SKM-1 treated with dmso at 0.1 percent for 144 hours (cell line): Measurements from ENCODE around the gene STXBP6.
"Not testable (repeated sequence)": the region's sequence is repeated elsewhere in the genome, so short reads cannot be mapped to it uniquely, and the experiment has no call there.

Experiments
- DNase-seq: peaks from one replicate; lab custom pipeline; 2025; ENCODE audit not compliant: unreplicated experiment; lab: John Stamatoyannopoulos, UW

The STXBP6 gene

GRCh38 chr14:24838945-24839616, 210.9 kb downstream of the STXBP6 start:
- no peak for DNase-seq

- no peak for DNase-seq
Measured at GRCh38 chr14:24837280-24838046, 212.5 kb downstream of the STXBP6 start.

GRCh38 chr14:24836324-24836723, 213.6 kb downstream of the STXBP6 start:
- DNase-seq, result not testable (repeated sequence)

- DNase-seq, result no peak
Measured at GRCh38 chr14:24834956-24835355, 215.0 kb downstream of the STXBP6 start.

- DNase-seq, result no peak
Measured at GRCh38 chr14:24833385-24833784, 216.6 kb downstream of the STXBP6 start.

- no peak for DNase-seq
Measured at GRCh38 chr14:24831677-24832076, 218.3 kb downstream of the STXBP6 start.

- DNase-seq, result no peak
Measured at GRCh38 chr14:24829862-24830261, 220.1 kb downstream of the STXBP6 start.

GRCh38 chr14:24828486-24828885, 221.5 kb downstream of the STXBP6 start:
- no peak for DNase-seq

- no peak for DNase-seq
Measured at GRCh38 chr14:24826390-24826789, 223.6 kb downstream of the STXBP6 start.

- no peak for DNase-seq
Measured at GRCh38 chr14:24820616-24821015, 229.3 kb downstream of the STXBP6 start.

GRCh38 chr14:24818823-24819341, 231.1 kb downstream of the STXBP6 start:
- DNase-seq, result no peak

- no peak for DNase-seq
Measured at GRCh38 chr14:24818058-24818822, 231.7 kb downstream of the STXBP6 start.

- DNase-seq, result no peak
Measured at GRCh38 chr14:24817212-24818057, 232.5 kb downstream of the STXBP6 start.

- DNase-seq, result no peak
Measured at GRCh38 chr14:24816929-24817211, 233.1 kb downstream of the STXBP6 start.

- no peak for DNase-seq
Measured at GRCh38 chr14:24816011-24816928, 233.7 kb downstream of the STXBP6 start.

- DNase-seq, result no peak
Measured at GRCh38 chr14:24815543-24815942, 234.4 kb downstream of the STXBP6 start.

- DNase-seq, result no peak
Measured at GRCh38 chr14:24814944-24815343, 235.0 kb downstream of the STXBP6 start.

- no peak for DNase-seq
Measured at GRCh38 chr14:24814346-24814745, 235.6 kb downstream of the STXBP6 start.

- DNase-seq, result no peak
Measured at GRCh38 chr14:24813819-24814259, 236.1 kb downstream of the STXBP6 start.
